Body of pancreas (tissue), 4 donors: ENCODE measurements around the gene ARL6IP4.

ENCODE experiments used
- CTCF ChIP-seq, 7 experiments: fragments of 450-650 bp in 4 of 7; fragments of 200-600 bp in 3 of 7; sonication (generic) in 3 of 7; IDR thresholded peaks; one replicate each; pipeline ENCODE4 v1.5.1; 2016 to 2019; ENCODE audit warnings: antibody characterized with exemption in 7 of 7
- POLR2A ChIP-seq, 3 donors: fragments of 450-650 bp; IDR thresholded peaks; one replicate each; pipeline ENCODE4 v1.6.1; 2016; ENCODE audit warnings: antibody characterized with exemption in 3 of 3, mild to moderate bottlenecking in 2 of 3

- TF ChIP-seq CTCF (IDR thresholded peaks at IDR 0.05) (no peak), POLR2A (IDR thresholded peaks at IDR 0.05) (no peak)
These were observed 13.7 kb downstream of the ARL6IP4 start for GRCh38 chr12:122994140-122994675.
